Activated CD8-positive, alpha-beta T cell treated with anti-CD3 and anti-CD28 coated beads for 36 hours (primary cell): Measurements from ENCODE around the gene ESRRA. TPM values are rescaled to one million over a fixed set of nuclear protein-coding genes. Genes with fewer than 3 reads are reported as not detected.

Experiments
- ATAC-seq: fragments of 200-7000 bp; cut with Tn5 transposase; one replicate; pipeline ENCODE4 v1.10.0; 2021; ENCODE audit warnings: mild to moderate bottlenecking, moderate library complexity
- CTCF ChIA-PET: fragments of 350-600 bp; sonication (Branson Sonifier 250); formaldehyde crosslinking; loops from one replicate; lab custom pipeline; 2021; ENCODE audit warnings: antibody characterized with exemption; lab: Charles Lee
- POLR2A ChIA-PET: fragments of 350-600 bp; sonication (Branson Sonifier 250); formaldehyde crosslinking; loops from one replicate; lab custom pipeline; 2021; ENCODE audit warnings: antibody characterized with exemption; lab: Charles Lee
- DNase-seq: peaks from one replicate; pipeline ENCODE4 v3.0.0-alpha.2; 2020
- H3K27ac Mint-ChIP-seq: one replicate; pipeline ENCODE4 v1.8.0; 2021; ENCODE audit warnings: mild to moderate bottlenecking, mixed read lengths
- H3K27me3 Mint-ChIP-seq: one replicate; pipeline ENCODE4 v1.8.0; 2021; ENCODE audit warnings: mixed read lengths
- H3K36me3 Mint-ChIP-seq: one replicate; pipeline ENCODE4 v1.8.0; 2021; ENCODE audit warnings: low read depth, mixed read lengths
- H3K4me1 Mint-ChIP-seq: one replicate; pipeline ENCODE4 v1.8.0; 2021; ENCODE audit warnings: low read depth, mixed read lengths
- H3K4me3 Mint-ChIP-seq: one replicate; pipeline ENCODE4 v1.8.0; 2021; ENCODE audit warnings: mild to moderate bottlenecking, moderate library complexity, mixed read lengths
- H3K9me3 Mint-ChIP-seq: one replicate; pipeline ENCODE4 v1.8.0; 2021; ENCODE audit warnings: mixed read lengths
- intact Hi-C: fragments of 100-400 bp; cut with micrococcal nuclease; formaldehyde crosslinking; loops from one replicate; pipeline ENCODE4 v1.10.0; 2022
- total RNA-seq, 2 experiments: library from RNA; stranded (reverse); gene quantifications; one replicate each; pipeline ENCODE4 v1.2.3, GENCODE V29; 2021
- TF ChIP-seq, protein P1 (sequence below): fragments of 200-600 bp; IDR thresholded peaks from one replicate; pipeline ENCODE4 v1.8.0; 2022; ENCODE audit warnings: antibody characterized with exemption, mild to moderate bottlenecking

Gene ESRRA
- total RNA-seq, 2 experiments from 2014 or later = 37.5 to 42.4 TPM

DNA sequence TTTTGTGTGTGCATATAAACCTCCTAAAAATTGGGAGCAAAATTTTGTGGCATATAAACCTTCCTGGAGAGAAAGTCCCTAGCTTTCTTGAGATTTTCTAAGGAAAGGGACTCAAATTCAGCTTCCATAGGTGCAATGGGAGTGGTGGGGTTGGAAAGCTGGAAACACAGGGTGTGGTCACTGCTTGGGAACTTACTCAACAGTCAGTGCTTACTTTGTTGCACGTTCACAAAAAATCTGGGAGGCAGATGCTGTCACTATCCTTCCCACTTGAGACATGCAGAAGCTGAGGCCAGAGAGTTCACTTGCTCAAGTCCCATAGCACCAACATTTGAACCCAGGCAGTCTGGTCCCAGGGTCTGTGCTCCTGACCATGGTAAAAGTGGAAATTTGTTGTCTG lies 9.1 kb upstream of the ESRRA start:
- TF ChIP-seq, protein P1, sequence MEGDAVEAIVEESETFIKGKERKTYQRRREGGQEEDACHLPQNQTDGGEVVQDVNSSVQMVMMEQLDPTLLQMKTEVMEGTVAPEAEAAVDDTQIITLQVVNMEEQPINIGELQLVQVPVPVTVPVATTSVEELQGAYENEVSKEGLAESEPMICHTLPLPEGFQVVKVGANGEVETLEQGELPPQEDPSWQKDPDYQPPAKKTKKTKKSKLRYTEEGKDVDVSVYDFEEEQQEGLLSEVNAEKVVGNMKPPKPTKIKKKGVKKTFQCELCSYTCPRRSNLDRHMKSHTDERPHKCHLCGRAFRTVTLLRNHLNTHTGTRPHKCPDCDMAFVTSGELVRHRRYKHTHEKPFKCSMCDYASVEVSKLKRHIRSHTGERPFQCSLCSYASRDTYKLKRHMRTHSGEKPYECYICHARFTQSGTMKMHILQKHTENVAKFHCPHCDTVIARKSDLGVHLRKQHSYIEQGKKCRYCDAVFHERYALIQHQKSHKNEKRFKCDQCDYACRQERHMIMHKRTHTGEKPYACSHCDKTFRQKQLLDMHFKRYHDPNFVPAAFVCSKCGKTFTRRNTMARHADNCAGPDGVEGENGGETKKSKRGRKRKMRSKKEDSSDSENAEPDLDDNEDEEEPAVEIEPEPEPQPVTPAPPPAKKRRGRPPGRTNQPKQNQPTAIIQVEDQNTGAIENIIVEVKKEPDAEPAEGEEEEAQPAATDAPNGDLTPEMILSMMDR = no peak
- ChIA-PET POLR2A (interaction anchor here (0.6 to 1.6 kb wide), 4 partner anchors 24 to 72 kb away, joined by 3 to 4 read pairs (median 4); no protein-coding TSS in a partner anchor), CTCF (interaction anchor here (1.2 to 1.5 kb wide), 2 partner anchors 25 to 45 kb away, joined by 3 to 4 read pairs; partner anchors contain the start of gene PLCB3)
- no peak overlapping the region for H3K27ac Mint-ChIP-seq
- peaks cover 73% of the 10 kb centered on the region for H3K27me3 Mint-ChIP-seq
- DNase-seq = no peak
- H3K4me1 Mint-ChIP-seq = peaks cover 11% of the 10 kb centered on the region
- H3K36me3 Mint-ChIP-seq = no peaks in the 10 kb centered on the region
- intact Hi-C loops = no loop called here
- no peak overlapping the region for H3K4me3 Mint-ChIP-seq
- no peak for ATAC-seq
- H3K9me3 Mint-ChIP-seq = no peaks in the 10 kb centered on the region

- Mint-ChIP-seq H3K36me3 (no peaks in the 10 kb centered on the region), H3K4me3 (no peak overlapping the region), H3K27ac (no peak overlapping the region), H3K27me3 (peaks cover 76% of the 10 kb centered on the region), H3K4me1 (peaks cover 11% of the 10 kb centered on the region), H3K9me3 (no peaks in the 10 kb centered on the region)
- intact Hi-C loops = no loop called here
- CTCF ChIA-PET = interaction anchor here (1.2 to 1.5 kb wide), 2 partner anchors 25 to 46 kb away, joined by 3 to 4 read pairs; partner anchors contain the start of gene PLCB3
- TF ChIP-seq, protein P1 = no peak
- POLR2A ChIA-PET = interaction anchor here (0.6 to 1.6 kb wide), 4 partner anchors 25 to 72 kb away, joined by 3 to 4 read pairs (median 4); no protein-coding TSS in a partner anchor
- no peak for ATAC-seq
- DNase-seq = no peak
Observed at GRCh38 chr11:64296830-64297698, 8.3 kb upstream of the ESRRA start.

DNA sequence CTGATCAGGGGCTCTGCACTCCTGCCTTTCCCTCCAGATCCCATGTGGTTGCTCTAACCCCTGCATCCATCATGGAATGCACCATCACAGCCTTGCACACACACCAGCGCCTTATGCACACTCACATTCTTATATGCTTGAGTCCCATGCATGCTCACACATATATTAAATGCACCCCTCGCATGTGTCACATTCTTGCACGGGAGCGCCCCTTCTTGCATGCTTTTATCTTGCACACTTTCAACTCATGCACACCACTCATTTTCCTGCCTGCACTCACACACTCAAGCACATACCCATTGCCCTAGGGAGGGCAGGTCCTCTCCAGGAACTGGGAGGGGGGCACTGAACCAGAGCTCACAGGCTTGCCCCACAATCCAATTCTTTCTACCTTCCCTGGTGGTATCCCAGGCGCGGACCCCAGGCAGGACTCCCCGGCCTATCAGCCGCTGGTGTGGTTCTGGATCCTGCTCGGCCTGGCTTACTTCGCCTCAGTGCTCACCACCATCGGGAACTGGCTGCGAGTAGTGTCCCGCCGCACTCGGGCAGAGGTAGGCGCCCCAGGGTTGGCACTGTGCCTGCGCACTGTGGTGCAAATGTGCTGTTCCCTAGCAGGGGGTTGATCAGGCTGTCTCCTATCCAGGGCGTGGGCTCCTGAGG lies 7.5 kb upstream of the ESRRA start:
- Mint-ChIP-seq H3K4me3 (no peak overlapping the region), H3K4me1 (peaks cover 11% of the 10 kb centered on the region), H3K9me3 (no peaks in the 10 kb centered on the region), H3K27me3 (peaks cover 73% of the 10 kb centered on the region), H3K36me3 (no peaks in the 10 kb centered on the region), H3K27ac (no peak overlapping the region)
- ATAC-seq (no peak), DNase-seq (no peak)
- intact Hi-C loops = no loop called here
- CTCF ChIA-PET = no interaction called here
- POLR2A ChIA-PET = interaction anchor here (1.6 kb wide), 1 partner anchor 73 kb away, joined by 3 read pairs; no protein-coding TSS in a partner anchor
- TF ChIP-seq, protein P1 = no peak

DNA sequence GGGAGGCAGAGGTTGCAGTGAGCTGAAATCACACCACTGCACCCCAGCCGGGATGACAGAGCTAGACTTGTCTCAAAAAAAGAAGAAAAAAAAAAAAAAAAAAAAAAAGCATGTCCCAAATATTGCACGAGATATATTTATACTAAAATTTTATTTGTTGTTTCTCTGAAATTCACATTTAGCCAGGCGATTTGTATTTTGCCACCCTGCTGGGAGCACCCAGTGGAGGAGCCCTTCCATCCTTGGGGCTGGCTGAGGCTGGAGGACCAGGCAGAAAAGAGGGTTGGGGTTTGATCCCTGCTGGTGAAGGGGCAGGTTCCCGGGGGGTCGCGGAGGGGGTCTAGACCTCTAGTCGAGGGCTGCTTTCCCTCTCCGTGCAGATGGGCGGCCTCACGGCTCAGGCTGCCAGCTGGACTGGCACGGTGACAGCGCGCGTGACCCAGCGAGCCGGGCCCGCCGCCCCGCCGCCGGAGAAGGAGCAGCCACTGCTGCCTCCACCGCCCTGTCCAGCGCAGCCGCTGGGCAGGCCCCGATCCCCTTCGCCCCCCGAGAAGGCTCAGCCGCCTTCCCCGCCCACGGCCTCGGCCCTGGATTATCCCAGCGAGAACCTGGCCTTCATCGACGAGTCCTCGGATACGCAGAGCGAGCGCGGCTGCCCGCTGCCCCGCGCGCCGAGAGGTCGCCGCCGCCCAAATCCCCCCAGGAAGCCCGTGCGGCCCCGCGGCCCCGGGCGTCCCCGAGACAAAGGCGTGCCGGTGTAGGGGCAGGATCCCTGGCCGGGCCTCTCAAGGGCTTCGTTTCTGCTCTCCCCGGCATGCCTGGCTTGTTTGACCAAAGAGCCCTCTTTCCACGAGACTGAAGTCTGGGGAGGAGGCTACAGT lies 6.1 kb upstream of the ESRRA start:
- intact Hi-C loops = no loop called here
- DNase-seq = no peak
- no peak for ATAC-seq
- TF ChIP-seq, protein P1 = no peak
- CTCF ChIA-PET = no interaction called here
- Mint-ChIP-seq H3K9me3 (no peaks in the 10 kb centered on the region), H3K27me3 (peaks cover 62% of the 10 kb centered on the region), H3K4me3 (no peak overlapping the region), H3K4me1 (peaks cover 17% of the 10 kb centered on the region), H3K36me3 (no peaks in the 10 kb centered on the region), H3K27ac (no peak overlapping the region)
- POLR2A ChIA-PET = no interaction called here
